ENCODE data around the gene CDR2.

DNA sequence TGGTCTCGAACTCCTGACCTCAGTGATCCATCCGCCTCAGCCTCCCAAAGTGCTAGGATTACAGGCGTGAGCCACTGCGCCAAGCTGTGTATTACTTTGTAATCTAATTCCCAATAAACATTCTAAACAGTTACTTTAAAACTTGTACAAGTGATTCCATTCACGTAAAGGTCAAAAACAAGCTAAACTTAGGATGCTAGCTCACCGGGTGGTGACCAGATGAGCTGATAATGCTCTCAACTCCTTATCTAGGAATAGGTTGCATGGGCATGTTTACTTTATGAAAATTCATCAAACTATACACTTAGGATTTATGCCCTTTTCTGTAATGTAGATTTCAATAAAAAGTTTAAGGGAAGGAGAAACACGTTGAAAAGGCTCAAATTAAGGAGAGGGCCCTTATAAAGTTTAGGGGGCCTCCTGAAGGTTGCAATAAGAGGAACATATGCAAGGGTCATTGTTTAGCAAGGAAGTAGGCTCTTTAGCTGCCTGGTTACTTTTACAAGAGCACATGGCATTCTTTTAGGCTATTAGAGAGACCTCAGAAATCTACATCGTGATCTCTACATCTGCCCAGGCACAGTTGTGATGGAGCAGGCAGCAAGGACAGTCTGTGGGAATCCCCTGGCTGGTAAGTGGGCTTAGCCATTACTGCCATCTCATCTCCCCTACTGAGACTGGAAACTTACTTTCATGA lies 13.3 kb downstream of the CDR2 start:
- TF ChIP-seq, protein P1, sequence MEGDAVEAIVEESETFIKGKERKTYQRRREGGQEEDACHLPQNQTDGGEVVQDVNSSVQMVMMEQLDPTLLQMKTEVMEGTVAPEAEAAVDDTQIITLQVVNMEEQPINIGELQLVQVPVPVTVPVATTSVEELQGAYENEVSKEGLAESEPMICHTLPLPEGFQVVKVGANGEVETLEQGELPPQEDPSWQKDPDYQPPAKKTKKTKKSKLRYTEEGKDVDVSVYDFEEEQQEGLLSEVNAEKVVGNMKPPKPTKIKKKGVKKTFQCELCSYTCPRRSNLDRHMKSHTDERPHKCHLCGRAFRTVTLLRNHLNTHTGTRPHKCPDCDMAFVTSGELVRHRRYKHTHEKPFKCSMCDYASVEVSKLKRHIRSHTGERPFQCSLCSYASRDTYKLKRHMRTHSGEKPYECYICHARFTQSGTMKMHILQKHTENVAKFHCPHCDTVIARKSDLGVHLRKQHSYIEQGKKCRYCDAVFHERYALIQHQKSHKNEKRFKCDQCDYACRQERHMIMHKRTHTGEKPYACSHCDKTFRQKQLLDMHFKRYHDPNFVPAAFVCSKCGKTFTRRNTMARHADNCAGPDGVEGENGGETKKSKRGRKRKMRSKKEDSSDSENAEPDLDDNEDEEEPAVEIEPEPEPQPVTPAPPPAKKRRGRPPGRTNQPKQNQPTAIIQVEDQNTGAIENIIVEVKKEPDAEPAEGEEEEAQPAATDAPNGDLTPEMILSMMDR (IDR thresholded peaks at IDR 0.05; ENCODE audit: insufficient read depth, low read depth, low read length), result no peak
- TF ChIP-seq EZH2 (IDR thresholded peaks at IDR 0.05; ENCODE audit: insufficient read depth, low read length), result no peak

Data from astrocyte (in vitro differentiated cells and primary cell).